CD4-positive, alpha-beta memory T cell (primary cell): ENCODE measurements around the gene GSK3B. TPM values are rescaled to one million over a fixed set of nuclear protein-coding genes. Genes with fewer than 3 reads are reported as not detected.

Experiments used
- CTCF ChIA-PET: fragments of 350-600 bp; sonication (Branson Sonifier 250); formaldehyde crosslinking; loops from one replicate; lab custom pipeline; 2021; ENCODE audit warnings: inconsistent platforms; ENCODE audit not compliant: partially characterized antibody; lab: Charles Lee
- POLR2A ChIA-PET: fragments of 350-600 bp; sonication (Branson Sonifier 250); formaldehyde crosslinking; loops from one replicate; lab custom pipeline; 2021; ENCODE audit not compliant: partially characterized antibody; lab: Charles Lee
- DNase-seq, 5 donors: peaks; one replicate each; pipeline versions ENCODE4 v3.0.0 to v3.0.0-alpha.2; 2020 to 2022; ENCODE audit warnings: mixed read lengths in 1 of 5
- H3K27ac ChIP-seq: one replicate; pipeline ENCODE4 v1.7.0; 2013; ENCODE audit warnings: low read depth, low read length
- H3K27me3 ChIP-seq: 2 replicates; pipeline ENCODE4 v1.7.0; 2013; ENCODE audit warnings: mild to moderate bottlenecking, low read length, moderate library complexity; ENCODE audit not compliant: insufficient read depth
- H3K36me3 ChIP-seq: 2 replicates; pipeline ENCODE4 v1.7.0; 2013; ENCODE audit warnings: mild to moderate bottlenecking, low read length, moderate library complexity; ENCODE audit not compliant: insufficient read depth
- H3K4me1 ChIP-seq: 2 replicates; pipeline ENCODE4 v1.7.0; 2013; ENCODE audit warnings: mild to moderate bottlenecking, low read length, moderate library complexity; ENCODE audit not compliant: insufficient read depth
- H3K4me3 ChIP-seq, 2 donors: one replicate each; pipeline ENCODE4 v1.7.0; 2013; ENCODE audit warnings: low read length in 2 of 2, mild to moderate bottlenecking in 1 of 2
- H3K9me3 ChIP-seq, 2 donors: one replicate each; pipeline ENCODE4 v1.7.0; 2013; ENCODE audit warnings: low read length in 2 of 2, control low read depth in 1 of 2; ENCODE audit not compliant: control insufficient read depth in 1 of 2
- H3K27ac Mint-ChIP-seq, 7 donors: one replicate each; pipeline ENCODE4 v1.8.0; 2020 to 2021; ENCODE audit warnings: mixed read lengths in 7 of 7, mild to moderate bottlenecking in 6 of 7, inconsistent platforms in 3 of 7, moderate library complexity in 3 of 7
- H3K27me3 Mint-ChIP-seq, 2 donors: one replicate each; pipeline ENCODE4 v1.8.0; 2020 to 2021; ENCODE audit warnings: mixed read lengths in 2 of 2
- H3K36me3 Mint-ChIP-seq, 2 donors: one replicate each; pipeline ENCODE4 v1.8.0; 2020 to 2021; ENCODE audit warnings: mixed read lengths in 2 of 2, inconsistent platforms in 1 of 2, mild to moderate bottlenecking in 1 of 2
- H3K4me1 Mint-ChIP-seq, 4 donors: one replicate each; pipeline ENCODE4 v1.8.0; 2020 to 2021; ENCODE audit warnings: mixed read lengths in 4 of 4, mild to moderate bottlenecking in 1 of 4
- H3K4me3 Mint-ChIP-seq, 8 donors: one replicate each; pipeline ENCODE4 v1.8.0; 2020 to 2021; ENCODE audit warnings: mixed read lengths in 8 of 8, mild to moderate bottlenecking in 7 of 8, moderate library complexity in 6 of 8, inconsistent platforms in 3 of 8
- H3K9me3 Mint-ChIP-seq, 8 donors: one replicate each; pipeline ENCODE4 v1.8.0; 2020 to 2021; ENCODE audit warnings: mixed read lengths in 8 of 8, mild to moderate bottlenecking in 5 of 8, inconsistent platforms in 3 of 8, moderate library complexity in 1 of 8
- intact Hi-C: fragments of 100-400 bp; cut with micrococcal nuclease; formaldehyde crosslinking; loops from one replicate; pipeline ENCODE4 v1.15.1; 2023
- polyA plus RNA-seq, 2 donors: library from polyadenylated mRNA; unstranded; fragments of 300-500 nt; fragmentation: Illumina TruSeq; gene quantifications; one replicate each; pipeline ENCODE4 v1.2.3, GENCODE V29; 2021
- total RNA-seq, 2 experiments: library from RNA; stranded (reverse); gene quantifications; one replicate each; pipeline ENCODE4 v1.2.3, GENCODE V29; 2021

Gene GSK3B
- total and polyA plus RNA-seq, 4 experiments from 2014 or later: 10.4 to 35.0 (median 25.5) TPM

DNA sequence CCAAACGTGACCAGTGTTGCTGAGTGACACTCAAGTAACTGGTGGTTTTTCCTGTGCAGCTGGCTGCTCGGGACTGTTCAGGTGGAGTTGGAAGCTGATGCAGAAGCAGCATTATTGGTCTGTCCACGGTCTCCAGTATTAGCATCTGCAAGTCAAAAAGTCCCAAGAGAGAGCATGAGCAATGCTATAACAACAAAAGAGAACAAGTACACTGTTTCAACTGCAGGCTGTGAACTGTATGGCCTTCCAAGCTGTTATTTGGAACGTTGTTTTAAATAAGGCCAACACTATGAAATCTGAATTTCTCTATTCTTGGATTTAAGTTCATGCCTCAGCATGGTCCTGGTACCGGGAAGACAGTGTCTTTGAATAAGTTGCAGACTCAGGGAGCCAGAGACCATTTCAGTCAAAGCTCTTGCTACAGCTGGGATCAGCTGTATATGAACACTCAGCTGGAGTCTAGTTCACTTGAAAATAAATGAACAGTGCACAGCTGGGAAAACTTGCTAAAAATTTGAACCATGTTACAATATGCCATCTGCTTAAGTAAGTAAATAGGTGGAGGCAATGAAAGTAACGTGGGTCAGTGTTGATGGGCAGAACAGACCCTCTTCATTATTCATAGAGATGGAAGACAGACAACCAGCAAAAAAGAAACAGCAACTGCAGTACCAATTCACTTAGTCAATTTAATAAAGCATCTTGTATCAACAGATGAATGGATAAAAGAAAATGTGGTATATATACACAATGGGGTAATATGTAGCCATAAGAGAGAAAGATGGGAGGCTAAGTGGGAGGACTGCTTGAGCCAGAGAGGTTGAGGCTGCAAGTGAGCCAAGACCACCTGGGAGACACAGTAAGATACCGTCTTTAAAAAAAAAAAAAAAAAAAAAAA lies 267.3 kb downstream of the GSK3B start:
- peaks cover 6 to 14% of the 10 kb centered on the region in 2 donors for H3K36me3 Mint-ChIP-seq
- no peaks in the 10 kb centered on the region for H3K9me3 Mint-ChIP-seq
- intact Hi-C loops: no loop called here
- ChIA-PET CTCF (interaction anchor here (0.7 to 2.2 kb wide), 2 partner anchors 11 to 159 kb away, joined by 3 to 6 read pairs; no protein-coding TSS in a partner anchor), POLR2A (no interaction called here)
- Histone ChIP-seq H3K27me3 (no peaks in the 10 kb centered on the region), H3K4me1 (no peaks in the 10 kb centered on the region), H3K27ac (no peak overlapping the region), H3K36me3 (peaks cover 8% of the 10 kb centered on the region), H3K4me3 (no peak overlapping the region), H3K9me3 (no peaks in the 10 kb centered on the region)
- no peak overlapping the region for H3K27ac Mint-ChIP-seq
- no peak overlapping the region for H3K4me3 Mint-ChIP-seq
- H3K4me1 Mint-ChIP-seq: peaks cover 0 to 8% (median 7%) of the 10 kb centered on the region in 4 donors
- no peaks in the 10 kb centered on the region for H3K27me3 Mint-ChIP-seq
- DNase-seq: no peak

DNA sequence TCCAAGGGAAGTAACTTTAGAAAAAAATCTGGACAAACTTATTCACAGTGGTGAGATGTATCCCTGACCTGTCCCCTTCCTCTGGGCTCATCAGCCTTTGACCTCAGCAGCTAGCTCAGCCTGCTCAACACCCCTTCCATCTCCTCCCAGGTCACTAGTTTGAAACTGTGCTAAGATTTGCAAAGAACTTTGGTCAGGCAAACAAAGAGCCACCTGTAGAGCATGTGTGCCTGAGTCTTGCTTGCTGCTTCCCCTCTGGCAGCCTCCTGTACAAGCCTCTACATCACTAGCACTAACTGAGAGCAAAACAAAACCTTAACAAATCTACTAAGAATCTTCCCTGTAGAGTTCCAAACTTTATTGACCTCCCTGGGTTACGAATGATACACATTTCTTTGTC lies 268.4 kb downstream of the GSK3B start:
- H3K4me1 ChIP-seq: no peaks in the 10 kb centered on the region
- no peaks in the 10 kb centered on the region for H3K9me3 Mint-ChIP-seq
- no peaks in the 10 kb centered on the region for H3K27me3 ChIP-seq
- no peak overlapping the region for H3K27ac ChIP-seq
- peak overlapping the region in 5 of 7 donors; percentile 5 to 52 (median 19) for H3K27ac Mint-ChIP-seq
- H3K4me3 Mint-ChIP-seq: no peak overlapping the region
- H3K4me1 Mint-ChIP-seq: peaks cover 0 to 11% (median 8%) of the 10 kb centered on the region in 4 donors
- no peaks in the 10 kb centered on the region for H3K27me3 Mint-ChIP-seq
- H3K9me3 ChIP-seq: no peaks in the 10 kb centered on the region
- no peak overlapping the region for H3K4me3 ChIP-seq
- peaks cover 8% of the 10 kb centered on the region for H3K36me3 ChIP-seq
- no peak for DNase-seq
- ChIA-PET POLR2A (no interaction called here), CTCF (interaction anchor here (1.0 to 2.2 kb wide), 2 partner anchors 10 to 733 kb away, joined by 3 to 6 read pairs; no protein-coding TSS in a partner anchor)
- intact Hi-C loops: no loop called here
- H3K36me3 Mint-ChIP-seq: peaks cover 6 to 14% of the 10 kb centered on the region in 2 donors

DNA sequence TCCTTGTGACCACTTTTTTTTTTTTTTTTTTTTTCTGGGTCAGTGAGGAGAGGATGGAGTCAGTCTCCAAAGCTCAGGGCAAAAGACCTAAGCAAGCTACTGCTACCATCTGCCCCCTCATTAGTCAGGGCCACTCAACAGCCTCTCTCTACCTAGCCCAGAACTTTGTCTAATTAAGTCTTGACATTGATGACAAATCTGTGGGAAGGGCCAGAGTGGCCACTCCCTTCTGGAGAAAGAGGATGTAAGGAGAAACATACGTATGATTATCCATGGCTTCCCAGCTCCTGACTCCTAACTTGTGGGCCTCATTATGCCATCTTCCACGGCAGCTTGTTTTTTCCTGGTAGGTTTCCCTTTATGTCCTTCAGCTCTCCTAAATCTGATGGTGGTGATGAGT lies 274.4 kb downstream of the GSK3B start:
- H3K27me3 ChIP-seq: no peaks in the 10 kb centered on the region
- H3K27ac Mint-ChIP-seq: peak overlapping the region in 1 of 7 donors; percentile 42
- H3K36me3 ChIP-seq: no peaks in the 10 kb centered on the region
- peaks cover 0 to 6% (median 4%) of the 10 kb centered on the region in 4 donors for H3K4me1 Mint-ChIP-seq
- H3K36me3 Mint-ChIP-seq: peaks cover 0 to 3% of the 10 kb centered on the region in 2 donors
- CTCF ChIA-PET: interaction anchor here (0.6 to 2.9 kb wide), 6 partner anchors 9 to 596 kb away, joined by 3 to 17 read pairs (median 4); no protein-coding TSS in a partner anchor
- H3K27me3 Mint-ChIP-seq: peaks cover 0 to 4% of the 10 kb centered on the region in 2 donors
- POLR2A ChIA-PET: interaction anchor here (1.1 kb wide), 1 partner anchor 10 kb away, joined by 3 read pairs; no protein-coding TSS in a partner anchor
- DNase-seq: no peak
- H3K9me3 Mint-ChIP-seq: no peaks in the 10 kb centered on the region
- no peaks in the 10 kb centered on the region for H3K9me3 ChIP-seq
- H3K4me3 ChIP-seq: no peak overlapping the region
- no peaks in the 10 kb centered on the region for H3K4me1 ChIP-seq
- H3K4me3 Mint-ChIP-seq: no peak overlapping the region
- intact Hi-C loops: no loop called here
- no peak overlapping the region for H3K27ac ChIP-seq

DNA sequence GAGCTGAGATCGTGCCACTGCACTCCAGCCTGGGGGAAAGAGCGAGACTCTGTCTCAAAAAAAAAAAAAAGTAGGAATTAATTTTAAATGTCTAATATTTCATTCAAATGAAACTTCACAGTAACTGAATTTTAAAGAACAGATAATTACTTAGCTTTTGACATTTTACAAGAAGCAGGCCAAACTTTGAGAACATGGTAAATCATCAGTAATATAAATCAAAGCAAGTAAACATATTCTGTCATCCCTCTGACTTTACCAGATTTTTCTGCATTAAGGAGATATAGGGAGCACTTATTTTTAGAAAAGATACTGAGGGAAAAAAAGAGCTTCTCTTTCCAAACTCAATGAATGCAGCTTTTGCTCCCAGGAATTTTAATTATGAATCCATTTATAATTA lies 275.3 kb downstream of the GSK3B start:
- Histone ChIP-seq H3K36me3 (no peaks in the 10 kb centered on the region), H3K9me3 (no peaks in the 10 kb centered on the region), H3K27ac (no peak overlapping the region), H3K27me3 (no peaks in the 10 kb centered on the region), H3K4me1 (no peaks in the 10 kb centered on the region), H3K4me3 (no peak overlapping the region)
- H3K27me3 Mint-ChIP-seq: peaks cover 0 to 7% of the 10 kb centered on the region in 2 donors
- H3K27ac Mint-ChIP-seq: no peak overlapping the region
- peaks cover 0 to 6% (median 4%) of the 10 kb centered on the region in 4 donors for H3K4me1 Mint-ChIP-seq
- no peaks in the 10 kb centered on the region for H3K9me3 Mint-ChIP-seq
- ChIA-PET CTCF (interaction anchor here (0.8 to 2.9 kb wide), 5 partner anchors 9 to 739 kb away, joined by 3 to 17 read pairs (median 6); no protein-coding TSS in a partner anchor), POLR2A (interaction anchor here (1.1 kb wide), 1 partner anchor 11 kb away, joined by 3 read pairs; no protein-coding TSS in a partner anchor)
- DNase-seq: no peak
- H3K36me3 Mint-ChIP-seq: no peaks in the 10 kb centered on the region
- intact Hi-C loops: no loop called here
- H3K4me3 Mint-ChIP-seq: no peak overlapping the region

DNA sequence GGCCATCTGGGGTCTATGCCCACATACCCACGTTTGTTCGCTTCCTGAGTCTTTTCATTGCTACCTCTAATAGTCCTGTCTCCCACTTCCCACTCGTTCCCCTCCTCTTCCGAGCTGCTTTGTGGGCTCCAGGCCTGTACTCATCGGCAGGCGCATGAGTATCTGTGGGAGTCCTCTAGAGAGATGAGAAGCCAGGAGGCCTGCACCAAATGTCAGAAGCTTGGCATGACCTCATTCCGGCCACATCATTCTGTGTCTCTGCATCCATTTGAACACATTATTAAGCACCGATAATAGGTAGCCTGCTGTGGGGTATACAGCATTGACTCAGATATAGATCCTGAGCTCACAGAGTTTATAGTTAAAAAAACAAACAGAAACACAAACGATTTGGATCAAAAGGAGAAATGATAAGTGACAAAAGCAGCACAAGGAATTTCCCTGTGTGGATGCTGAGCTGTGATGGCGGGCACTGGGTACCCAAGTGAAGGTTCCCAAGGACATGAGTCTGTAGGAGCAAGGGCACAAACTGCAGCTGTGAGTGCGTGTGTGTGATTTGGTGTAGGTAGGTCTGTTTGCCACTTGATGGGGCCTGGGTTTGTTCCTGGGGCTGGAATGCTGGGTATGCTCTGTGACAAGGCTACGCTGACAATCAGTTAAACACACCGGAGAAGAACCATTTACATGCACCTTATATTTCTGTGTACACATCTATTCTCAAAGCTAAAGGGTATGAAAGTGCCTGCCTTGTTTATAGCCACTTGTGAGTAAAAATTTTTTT lies 276.5 kb downstream of the GSK3B start:
- intact Hi-C loops: no loop called here
- CTCF ChIA-PET: interaction anchor here (1.5 kb wide), 1 partner anchor 329 kb away, joined by 5 read pairs; no protein-coding TSS in a partner anchor

DNA sequence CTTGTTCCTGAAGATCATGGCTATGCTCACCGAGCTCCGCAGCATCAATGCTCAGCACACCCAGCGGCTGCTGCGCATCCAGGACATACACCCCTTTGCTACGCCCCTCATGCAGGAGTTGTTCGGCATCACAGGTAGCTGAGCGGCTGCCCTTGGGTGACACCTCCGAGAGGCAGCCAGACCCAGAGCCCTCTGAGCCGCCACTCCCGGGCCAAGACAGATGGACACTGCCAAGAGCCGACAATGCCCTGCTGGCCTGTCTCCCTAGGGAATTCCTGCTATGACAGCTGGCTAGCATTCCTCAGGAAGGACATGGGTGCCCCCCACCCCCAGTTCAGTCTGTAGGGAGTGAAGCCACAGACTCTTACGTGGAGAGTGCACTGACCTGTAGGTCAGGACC lies 277.2 kb downstream of the GSK3B start:
- Histone ChIP-seq H3K36me3 (no peaks in the 10 kb centered on the region), H3K4me1 (no peaks in the 10 kb centered on the region), H3K9me3 (no peaks in the 10 kb centered on the region), H3K27ac (no peak overlapping the region), H3K27me3 (no peaks in the 10 kb centered on the region), H3K4me3 (no peak overlapping the region)
- Mint-ChIP-seq H3K27me3 (peaks cover 0 to 7% of the 10 kb centered on the region in 2 donors), H3K36me3 (no peaks in the 10 kb centered on the region), H3K4me3 (no peak overlapping the region), H3K9me3 (no peaks in the 10 kb centered on the region), H3K4me1 (peaks cover 0 to 6% (median 4%) of the 10 kb centered on the region in 4 donors), H3K27ac (no peak overlapping the region)
- ChIA-PET CTCF (interaction anchor here (0.9 to 1.5 kb wide), 2 partner anchors 14 to 330 kb away, joined by 4 to 5 read pairs; no protein-coding TSS in a partner anchor), POLR2A (no interaction called here)
- intact Hi-C loops: no loop called here
- DNase-seq: no peak

More for the DNA sequence above, 276.5 kb downstream of the GSK3B start:
- Histone ChIP-seq H3K27me3 (no peaks in the 10 kb centered on the region), H3K36me3 (no peaks in the 10 kb centered on the region), H3K4me3 (no peak overlapping the region), H3K9me3 (no peaks in the 10 kb centered on the region), H3K27ac (no peak overlapping the region), H3K4me1 (no peaks in the 10 kb centered on the region)
- Mint-ChIP-seq H3K4me3 (no peak overlapping the region), H3K4me1 (peaks cover 0 to 6% (median 4%) of the 10 kb centered on the region in 4 donors), H3K9me3 (no peaks in the 10 kb centered on the region), H3K27ac (peak overlapping the region in 2 of 7 donors; percentile 50 to 78), H3K36me3 (no peaks in the 10 kb centered on the region), H3K27me3 (peaks cover 0 to 7% of the 10 kb centered on the region in 2 donors)
- POLR2A ChIA-PET: no interaction called here
- no peak for DNase-seq
